Left ventricle myocardium superior (tissue), 1 donor: Measurements from ENCODE around the gene SLC2A13. TPM values are rescaled to one million over a fixed set of nuclear protein-coding genes. Genes with fewer than 3 reads are reported as not detected.
"Not testable (repeated sequence)": the region's sequence is repeated elsewhere in the genome, so short reads cannot be mapped to it uniquely, and the experiment has no call there.

ENCODE experiments used
- ATAC-seq: fragments of 200-7000 bp; cut with Tn5 transposase; one replicate; pipeline ENCODE4 v1.9.1; 2020; ENCODE audit warnings: mild to moderate bottlenecking, moderate library complexity
- DNase-seq: peaks from one replicate; pipeline ENCODE4 v3.0.0-alpha.2; 2020
- intact Hi-C: fragments of 100-400 bp; cut with micrococcal nuclease; formaldehyde crosslinking; loops from one replicate; pipeline ENCODE4 v1.11.0; 2022
- total RNA-seq: library from RNA; stranded (reverse); fragmentation: NEBNext Ultra II Directional; extraction: Animal tissue kit (Norgen Biotek cat#: 25700); gene quantifications from one replicate; pipeline ENCODE4 v1.2.1, GENCODE V29; 2021
- donor health status: DM: no; HTN: yes; CAD: no; lungs with severe emphysema.

Gene SLC2A13
- total RNA-seq, 1 donor from 2014 or later, result 6.2 TPM

GRCh38 chr12:39798977-39799376 lies 306.9 kb downstream of the SLC2A13 start:
- DNase-seq (no peak), ATAC-seq (no peak)
- intact Hi-C loops, result no loop called here

- intact Hi-C loops, result no loop called here
- ATAC-seq (no peak), DNase-seq (peak; percentile 22)
Measured at GRCh38 chr12:39798429-39798828, 307.5 kb downstream of the SLC2A13 start.

- no peak for DNase-seq
- ATAC-seq, result no peak
- intact Hi-C loops, result no loop called here
Measured at GRCh38 chr12:39795481-39795880, 310.4 kb downstream of the SLC2A13 start.

- DNase-seq, result no peak
- ATAC-seq, result no peak
- intact Hi-C loops, result no loop called here
Measured at GRCh38 chr12:39792938-39793337, 312.9 kb downstream of the SLC2A13 start.

GRCh38 chr12:39788239-39788638 lies 317.6 kb downstream of the SLC2A13 start:
- ATAC-seq, result no peak
- intact Hi-C loops, result no loop called here
- no peak for DNase-seq

- intact Hi-C loops, DNase-seq, ATAC-seq: not testable (repeated sequence)
Measured at GRCh38 chr12:39785814-39786213, 320.1 kb downstream of the SLC2A13 start.

GRCh38 chr12:39782026-39782545 lies 323.8 kb downstream of the SLC2A13 start:
- no peak for ATAC-seq
- DNase-seq, result no peak
- intact Hi-C loops, result no loop called here

- intact Hi-C loops, result no loop called here
Measured at GRCh38 chr12:39780913-39781446, 324.9 kb downstream of the SLC2A13 start.

GRCh38 chr12:39780411-39780912 lies 325.4 kb downstream of the SLC2A13 start:
- ATAC-seq (no peak), DNase-seq (no peak)
- intact Hi-C loops, result no loop called here

More at GRCh38 chr12:39780913-39781446, 324.9 kb downstream of the SLC2A13 start:
- DNase-seq (no peak), ATAC-seq (no peak)

- no peak for DNase-seq
- ATAC-seq, result no peak
- intact Hi-C loops, result no loop called here
Measured at GRCh38 chr12:39779768-39780340, 326.0 kb downstream of the SLC2A13 start.

GRCh38 chr12:39777465-39777864 lies 328.4 kb downstream of the SLC2A13 start:
- no peak for ATAC-seq
- no peak for DNase-seq
- intact Hi-C loops, result no loop called here

GRCh38 chr12:39773266-39773665 lies 332.6 kb downstream of the SLC2A13 start:
- ATAC-seq (no peak), DNase-seq (no peak)
- intact Hi-C loops, result no loop called here

GRCh38 chr12:39772821-39773259 lies 333.0 kb downstream of the SLC2A13 start:
- intact Hi-C loops, result no loop called here
- DNase-seq, result no peak
- ATAC-seq, result no peak

GRCh38 chr12:39771456-39771855 lies 334.4 kb downstream of the SLC2A13 start:
- intact Hi-C loops, result no loop called here
- no peak for DNase-seq
- ATAC-seq, result no peak

- ATAC-seq (peak; percentile 53), DNase-seq (no peak)
- intact Hi-C loops, result loop anchor here (5.0 to 10.0 kb wide), 2 partner anchors 230 to 342 kb away; partner anchors contain the start of gene SLC2A13
Measured at GRCh38 chr12:39764944-39765560, 340.8 kb downstream of the SLC2A13 start.

- DNase-seq (no peak), ATAC-seq (no peak)
- intact Hi-C loops, result loop anchor here (5.0 to 10.0 kb wide), 2 partner anchors 231 to 343 kb away; partner anchors contain the start of gene SLC2A13
Measured at GRCh38 chr12:39763890-39764169, 342.1 kb downstream of the SLC2A13 start.

- no peak for ATAC-seq
- intact Hi-C loops, result loop anchor here (5.0 to 10.0 kb wide), 2 partner anchors 232 to 344 kb away; partner anchors contain the start of gene SLC2A13
- DNase-seq, result no peak
Measured at GRCh38 chr12:39763071-39763889, 342.6 kb downstream of the SLC2A13 start.

GRCh38 chr12:39755478-39755877 lies 350.4 kb downstream of the SLC2A13 start:
- intact Hi-C loops, result no loop called here
- no peak for ATAC-seq
- no peak for DNase-seq

- intact Hi-C loops, result no loop called here
- no peak for DNase-seq
- ATAC-seq, result no peak
Measured at GRCh38 chr12:39752482-39753137, 353.3 kb downstream of the SLC2A13 start.
